OCI-LY1 (cell line): ENCODE measurements around the gene CLEC4E.
A peak's percentile ranks its signal among the peaks of the same experiment; 100 is the strongest.

Source experiments
- CTCF ChIP-seq: fragments of 200-600 bp; sonication (generic), shearing (Covaris generic); IDR thresholded peaks from 2 replicates; pipeline ENCODE4 v1.5.1; 2017; ENCODE audit warnings: mild to moderate bottlenecking, antibody characterized with exemption, low read length, moderate library complexity, mixed read lengths
- EZH2 ChIP-seq: fragments of 200-600 bp; sonication (generic), shearing (Covaris generic); IDR thresholded peaks from 2 replicates; pipeline ENCODE4 v1.8.0; 2017; ENCODE audit warnings: borderline replicate concordance, mixed run types, mild to moderate bottlenecking, antibody characterized with exemption, low read length, moderate library complexity, mixed read lengths

GRCh38 chr12:8562310-8562709, 21.6 kb upstream of the CLEC4E start:
- TF ChIP-seq CTCF (peak; percentile 37; the same call in 1 of the 2 replicates), EZH2 (no peak)
